Stimulated activated effector memory CD8-positive, alpha-beta T cell treated with anti-CD3 and anti-CD28 coated beads, Interleukin-12 subunit alpha, Interleukin-12 subunit beta, amount 100 ng/mL, for 72 hours (primary cell): Measurements from ENCODE around the gene F9.
"Not testable (repeated sequence)": the region's sequence is repeated elsewhere in the genome, so short reads cannot be mapped to it uniquely, and the experiment has no call there.

Experiments used
- ATAC-seq: fragments of 150-1000 bp; cut with Tn5 transposase; 2 replicates; pipeline ENCODE4 v1.10.0; 2021
- DNase-seq, 2 donors: peaks; one replicate each; pipeline ENCODE4 v3.0.0; 2021 to 2022; ENCODE audit warnings: low spot score in 2 of 2
- H3K27ac Mint-ChIP-seq: one replicate; pipeline ENCODE4 v1.8.0; 2022; ENCODE audit warnings: mild to moderate bottlenecking, mixed read lengths
- H3K36me3 Mint-ChIP-seq: one replicate; pipeline ENCODE4 v1.8.0; 2022; ENCODE audit warnings: mild to moderate bottlenecking, mixed read lengths
- H3K4me1 Mint-ChIP-seq: one replicate; pipeline ENCODE4 v1.8.0; 2022; ENCODE audit warnings: mixed read lengths
- H3K4me3 Mint-ChIP-seq: one replicate; pipeline ENCODE4 v1.8.0; 2022; ENCODE audit warnings: mild to moderate bottlenecking, mixed read lengths
- H3K9me3 Mint-ChIP-seq: one replicate; pipeline ENCODE4 v1.8.0; 2022; ENCODE audit warnings: mixed read lengths

The F9 gene

GRCh38 chrX:139530550-139530949 is at the start of gene F9:
F9 (plus strand) TSS chrX:139530739; CDS start chrX:139530765, 26 bp downstream.
- H3K9me3 Mint-ChIP-seq = no peaks in the 10 kb centered on the region
- no peak within 1 kb of the TSS for H3K27ac Mint-ChIP-seq
- no peaks in the 10 kb centered on the region for H3K4me1 Mint-ChIP-seq
- no peak within 1 kb of the TSS for H3K4me3 Mint-ChIP-seq
- DNase-seq (no peak), ATAC-seq (no peak)
- no peaks in the 10 kb centered on the region for H3K36me3 Mint-ChIP-seq

GRCh38 chrX:139483699-139484098 is 46.8 kb upstream of the F9 start:
- no peak overlapping the region for H3K27ac Mint-ChIP-seq
- no peaks in the 10 kb centered on the region for H3K9me3 Mint-ChIP-seq
- H3K4me1 Mint-ChIP-seq = no peaks in the 10 kb centered on the region
- H3K4me3 Mint-ChIP-seq = no peak overlapping the region
- no peak for DNase-seq
- H3K36me3 Mint-ChIP-seq = no peaks in the 10 kb centered on the region
- ATAC-seq = no peak

GRCh38 chrX:139484591-139484990 is 45.9 kb upstream of the F9 start:
- Mint-ChIP-seq H3K36me3 (no peaks in the 10 kb centered on the region), H3K27ac (no peak overlapping the region), H3K4me1 (no peaks in the 10 kb centered on the region), H3K4me3 (no peak overlapping the region), H3K9me3 (no peaks in the 10 kb centered on the region)
- ATAC-seq (no peak), DNase-seq (no peak)

GRCh38 chrX:139495324-139495723 is 35.2 kb upstream of the F9 start:
- DNase-seq = no peak

GRCh38 chrX:139506333-139506732 is 24.2 kb upstream of the F9 start:
- DNase-seq (no peak), ATAC-seq (no peak)
- Mint-ChIP-seq H3K4me3 (no peak overlapping the region), H3K4me1 (no peaks in the 10 kb centered on the region), H3K36me3 (no peaks in the 10 kb centered on the region), H3K27ac (no peak overlapping the region), H3K9me3 (no peaks in the 10 kb centered on the region)

More at GRCh38 chrX:139495324-139495723, 35.2 kb upstream of the F9 start:
- Mint-ChIP-seq H3K4me1 (no peaks in the 10 kb centered on the region), H3K36me3 (no peaks in the 10 kb centered on the region), H3K4me3 (no peak overlapping the region), H3K27ac (no peak overlapping the region), H3K9me3 (no peaks in the 10 kb centered on the region)
- ATAC-seq = no peak

- no peaks in the 10 kb centered on the region for H3K36me3 Mint-ChIP-seq
- no peaks in the 10 kb centered on the region for H3K9me3 Mint-ChIP-seq
- no peak overlapping the region for H3K27ac Mint-ChIP-seq
- DNase-seq (no peak), ATAC-seq (no peak)
- no peak overlapping the region for H3K4me3 Mint-ChIP-seq
- no peaks in the 10 kb centered on the region for H3K4me1 Mint-ChIP-seq
Measured at GRCh38 chrX:139508099-139508498, 22.4 kb upstream of the F9 start.

GRCh38 chrX:139518475-139518874 is 12.1 kb upstream of the F9 start:
- Mint-ChIP-seq H3K36me3 (no peaks in the 10 kb centered on the region), H3K4me3 (no peak overlapping the region), H3K4me1 (no peaks in the 10 kb centered on the region), H3K27ac (no peak overlapping the region), H3K9me3 (no peaks in the 10 kb centered on the region)
- no peak for DNase-seq
- no peak for ATAC-seq

- H3K9me3 Mint-ChIP-seq, ATAC-seq, H3K4me3 Mint-ChIP-seq, H3K27ac Mint-ChIP-seq, H3K4me1 Mint-ChIP-seq, DNase-seq, H3K36me3 Mint-ChIP-seq: not testable (repeated sequence)
Measured at GRCh38 chrX:139528829-139529228, 1.7 kb upstream of the F9 start.

- ATAC-seq (no peak), DNase-seq (no peak)
- Mint-ChIP-seq H3K4me3 (no peak overlapping the region), H3K27ac (no peak overlapping the region), H3K4me1 (no peaks in the 10 kb centered on the region), H3K9me3 (no peaks in the 10 kb centered on the region), H3K36me3 (no peaks in the 10 kb centered on the region)
Measured at GRCh38 chrX:139532834-139533233, 2.3 kb downstream of the F9 start.

- Mint-ChIP-seq H3K36me3 (no peaks in the 10 kb centered on the region), H3K9me3 (no peaks in the 10 kb centered on the region), H3K4me1 (no peaks in the 10 kb centered on the region), H3K4me3 (no peak overlapping the region), H3K27ac (no peak overlapping the region)
- ATAC-seq = no peak
- DNase-seq = no peak
Measured at GRCh38 chrX:139533444-139533843, 2.9 kb downstream of the F9 start.

GRCh38 chrX:139538907-139539790 is 8.6 kb downstream of the F9 start:
- Mint-ChIP-seq H3K9me3 (no peaks in the 10 kb centered on the region), H3K36me3 (no peaks in the 10 kb centered on the region), H3K4me3 (no peak overlapping the region), H3K4me1 (no peaks in the 10 kb centered on the region), H3K27ac (no peak overlapping the region)
- ATAC-seq = no peak
- DNase-seq = no peak

GRCh38 chrX:139542652-139543051 is 12.1 kb downstream of the F9 start:
- no peak overlapping the region for H3K4me3 Mint-ChIP-seq
- DNase-seq (no peak), ATAC-seq (no peak)
- H3K4me1 Mint-ChIP-seq = no peaks in the 10 kb centered on the region
- no peaks in the 10 kb centered on the region for H3K9me3 Mint-ChIP-seq
- no peaks in the 10 kb centered on the region for H3K36me3 Mint-ChIP-seq
- H3K27ac Mint-ChIP-seq = no peak overlapping the region

- H3K9me3 Mint-ChIP-seq = no peaks in the 10 kb centered on the region
- no peak for ATAC-seq
Measured at GRCh38 chrX:139543920-139544319, 13.4 kb downstream of the F9 start.

GRCh38 chrX:139544591-139544990 is 14.1 kb downstream of the F9 start:
- Mint-ChIP-seq H3K36me3 (no peaks in the 10 kb centered on the region), H3K4me3 (no peak overlapping the region), H3K4me1 (no peaks in the 10 kb centered on the region), H3K27ac (no peak overlapping the region), H3K9me3 (no peaks in the 10 kb centered on the region)
- ATAC-seq (no peak), DNase-seq (no peak)

More at GRCh38 chrX:139543920-139544319, 13.4 kb downstream of the F9 start:
- H3K4me1 Mint-ChIP-seq = no peaks in the 10 kb centered on the region
- H3K36me3 Mint-ChIP-seq = no peaks in the 10 kb centered on the region
- no peak overlapping the region for H3K27ac Mint-ChIP-seq
- no peak overlapping the region for H3K4me3 Mint-ChIP-seq
- DNase-seq = no peak

GRCh38 chrX:139554376-139554775 is 23.8 kb downstream of the F9 start:
- no peak overlapping the region for H3K4me3 Mint-ChIP-seq
- no peaks in the 10 kb centered on the region for H3K9me3 Mint-ChIP-seq
- no peak for DNase-seq
- H3K4me1 Mint-ChIP-seq = no peaks in the 10 kb centered on the region
- ATAC-seq = no peak
- H3K27ac Mint-ChIP-seq = no peak overlapping the region
- H3K36me3 Mint-ChIP-seq = no peaks in the 10 kb centered on the region

GRCh38 chrX:139554991-139555675 is 24.6 kb downstream of the F9 start:
- H3K27ac Mint-ChIP-seq = no peak overlapping the region

More at GRCh38 chrX:139554991-139555675, 24.6 kb downstream of the F9 start:
- Mint-ChIP-seq H3K4me1 (no peaks in the 10 kb centered on the region), H3K4me3 (no peak overlapping the region), H3K9me3 (no peaks in the 10 kb centered on the region), H3K36me3 (no peaks in the 10 kb centered on the region)
- DNase-seq (no peak), ATAC-seq (no peak)
